ENCODE measurements around the gene SLC37A4. TPM values are rescaled to one million over a fixed set of nuclear protein-coding genes. Genes with fewer than 3 reads are reported as not detected.
A peak's percentile ranks its signal among the peaks of the same experiment; 100 is the strongest.

The SLC37A4 gene
- total and polyA plus RNA-seq, 2 donors, result 5.2 to 9.8 TPM

GRCh38 chr11:119030029-119030328, 698 bp downstream of the SLC37A4 start:
- no peak overlapping the region for H3K27ac ChIP-seq (ENCODE audit: low read depth)
- peak overlapping the region; percentile 62 for H3K4me3 ChIP-seq (ENCODE audit: low read depth, low read length)
- no peak for DNase-seq (ENCODE audit: extremely low spot score)
- H3K4me1 ChIP-seq (ENCODE audit: insufficient read depth), result no peaks in the 10 kb centered on the region
- WGBS, result 7% methylated on average over 13 of the region's 13 CpGs
- H3K36me3 ChIP-seq (ENCODE audit: insufficient read depth), result no peaks in the 10 kb centered on the region

- WGBS, result 71% methylated on average over 10 of the region's 10 CpGs
Observed at GRCh38 chr11:119029340-119030028, 1.2 kb downstream of the SLC37A4 start.

GRCh38 chr11:119029069-119029339, 1.7 kb downstream of the SLC37A4 start:
- 93% methylated on average over 1 of the region's 1 CpG for WGBS
- no peak overlapping the region for H3K27ac ChIP-seq (ENCODE audit: low read depth)
- H3K4me1 ChIP-seq (ENCODE audit: insufficient read depth), result no peaks in the 10 kb centered on the region
- DNase-seq (ENCODE audit: extremely low spot score), result no peak
- H3K36me3 ChIP-seq (ENCODE audit: insufficient read depth), result no peaks in the 10 kb centered on the region
- no peak overlapping the region for H3K4me3 ChIP-seq (ENCODE audit: low read depth, low read length)

More at GRCh38 chr11:119029340-119030028, 1.2 kb downstream of the SLC37A4 start:
- peak overlapping the region; percentile 62 for H3K4me3 ChIP-seq (ENCODE audit: low read depth, low read length)
- H3K27ac ChIP-seq (ENCODE audit: low read depth), result no peak overlapping the region
- no peaks in the 10 kb centered on the region for H3K4me1 ChIP-seq (ENCODE audit: insufficient read depth)
- no peaks in the 10 kb centered on the region for H3K36me3 ChIP-seq (ENCODE audit: insufficient read depth)
- no peak for DNase-seq (ENCODE audit: extremely low spot score)

GRCh38 chr11:119028346-119029068, 2.2 kb downstream of the SLC37A4 start:
- Histone ChIP-seq H3K4me1 (ENCODE audit: insufficient read depth) (no peaks in the 10 kb centered on the region), H3K36me3 (ENCODE audit: insufficient read depth) (no peaks in the 10 kb centered on the region), H3K27ac (ENCODE audit: low read depth) (no peak overlapping the region), H3K4me3 (ENCODE audit: low read depth, low read length) (no peak overlapping the region)
- 84% methylated on average over 9 of the region's 9 CpGs for WGBS
- no peak for DNase-seq (ENCODE audit: extremely low spot score)

- no peak for DNase-seq (ENCODE audit: extremely low spot score)
- H3K4me1 ChIP-seq (ENCODE audit: insufficient read depth), result no peaks in the 10 kb centered on the region
- no peak overlapping the region for H3K27ac ChIP-seq (ENCODE audit: low read depth)
- 95% methylated on average over 9 of the region's 9 CpGs for WGBS
- peaks cover 3% of the 10 kb centered on the region for H3K36me3 ChIP-seq (ENCODE audit: insufficient read depth)
- H3K4me3 ChIP-seq (ENCODE audit: low read depth, low read length), result no peak overlapping the region
Observed at GRCh38 chr11:119027561-119028345, 2.9 kb downstream of the SLC37A4 start.

GRCh38 chr11:119026970-119027369, 3.7 kb downstream of the SLC37A4 start:
- 91% methylated on average over 2 of the region's 2 CpGs for WGBS
- H3K36me3 ChIP-seq (ENCODE audit: insufficient read depth), result peaks cover 3% of the 10 kb centered on the region
- no peaks in the 10 kb centered on the region for H3K4me1 ChIP-seq (ENCODE audit: insufficient read depth)
- no peak for DNase-seq (ENCODE audit: extremely low spot score)
- H3K27ac ChIP-seq (ENCODE audit: low read depth), result no peak overlapping the region
- no peak overlapping the region for H3K4me3 ChIP-seq (ENCODE audit: low read depth, low read length)

- no peak for DNase-seq (ENCODE audit: extremely low spot score)
- H3K4me1 ChIP-seq (ENCODE audit: insufficient read depth), result no peaks in the 10 kb centered on the region
- H3K27ac ChIP-seq (ENCODE audit: low read depth), result no peak overlapping the region
- H3K4me3 ChIP-seq (ENCODE audit: low read depth, low read length), result no peak overlapping the region
- peaks cover 3% of the 10 kb centered on the region for H3K36me3 ChIP-seq (ENCODE audit: insufficient read depth)
- 88% methylated on average over 16 of the region's 16 CpGs for WGBS
Observed at GRCh38 chr11:119025978-119026766, 4.5 kb downstream of the SLC37A4 start.

GRCh38 chr11:119025541-119025940, 5.1 kb downstream of the SLC37A4 start:
- H3K36me3 ChIP-seq (ENCODE audit: insufficient read depth), result peaks cover 3% of the 10 kb centered on the region
- H3K27ac ChIP-seq (ENCODE audit: low read depth), result no peak overlapping the region
- WGBS, result 79% methylated on average over 5 of the region's 5 CpGs
- H3K4me1 ChIP-seq (ENCODE audit: insufficient read depth), result no peaks in the 10 kb centered on the region
- no peak for DNase-seq (ENCODE audit: extremely low spot score)
- no peak overlapping the region for H3K4me3 ChIP-seq (ENCODE audit: low read depth, low read length)

GRCh38 chr11:119025099-119025473, 5.6 kb downstream of the SLC37A4 start:
- H3K4me1 ChIP-seq (ENCODE audit: insufficient read depth), result no peaks in the 10 kb centered on the region
- 68% methylated on average over 5 of the region's 5 CpGs for WGBS
- no peak overlapping the region for H3K27ac ChIP-seq (ENCODE audit: low read depth)
- H3K4me3 ChIP-seq (ENCODE audit: low read depth, low read length), result no peak overlapping the region
- H3K36me3 ChIP-seq (ENCODE audit: insufficient read depth), result peaks cover 3% of the 10 kb centered on the region
- no peak for DNase-seq (ENCODE audit: extremely low spot score)

GRCh38 chr11:119024430-119025098, 6.1 kb downstream of the SLC37A4 start:
- no peak for DNase-seq (ENCODE audit: extremely low spot score)
- H3K4me3 ChIP-seq (ENCODE audit: low read depth, low read length), result no peak overlapping the region
- 56% methylated on average over 15 of the region's 15 CpGs for WGBS
- H3K27ac ChIP-seq (ENCODE audit: low read depth), result no peak overlapping the region
- H3K4me1 ChIP-seq (ENCODE audit: insufficient read depth), result no peaks in the 10 kb centered on the region
- H3K36me3 ChIP-seq (ENCODE audit: insufficient read depth), result peaks cover 3% of the 10 kb centered on the region

GRCh38 chr11:119023741-119024140, 6.9 kb downstream of the SLC37A4 start:
- no peaks in the 10 kb centered on the region for H3K4me1 ChIP-seq (ENCODE audit: insufficient read depth)

GRCh38 chr11:119021631-119022030, 9.0 kb downstream of the SLC37A4 start:
- H3K27ac ChIP-seq (ENCODE audit: low read depth), result no peak overlapping the region
- 90% methylated on average over 5 of the region's 5 CpGs for WGBS
- no peaks in the 10 kb centered on the region for H3K4me1 ChIP-seq (ENCODE audit: insufficient read depth)
- H3K36me3 ChIP-seq (ENCODE audit: insufficient read depth), result peaks cover 3% of the 10 kb centered on the region
- no peak overlapping the region for H3K4me3 ChIP-seq (ENCODE audit: low read depth, low read length)
- no peak for DNase-seq (ENCODE audit: extremely low spot score)

More at GRCh38 chr11:119023741-119024140, 6.9 kb downstream of the SLC37A4 start:
- no peak for DNase-seq (ENCODE audit: extremely low spot score)
- H3K36me3 ChIP-seq (ENCODE audit: insufficient read depth), result peaks cover 3% of the 10 kb centered on the region
- H3K27ac ChIP-seq (ENCODE audit: low read depth), result no peak overlapping the region
- H3K4me3 ChIP-seq (ENCODE audit: low read depth, low read length), result no peak overlapping the region

GRCh38 chr11:119019996-119020395, 10.7 kb downstream of the SLC37A4 start:
- Histone ChIP-seq H3K4me3 (ENCODE audit: low read depth, low read length) (no peak overlapping the region), H3K36me3 (ENCODE audit: insufficient read depth) (peaks cover 3% of the 10 kb centered on the region), H3K4me1 (ENCODE audit: insufficient read depth) (no peaks in the 10 kb centered on the region), H3K27ac (ENCODE audit: low read depth) (no peak overlapping the region)
- WGBS, result 54% methylated on average over 2 of the region's 2 CpGs
- DNase-seq (ENCODE audit: extremely low spot score), result no peak

Measured in urinary bladder (tissue), 4 donors.